Measurements from ENCODE around the gene DYTN. TPM values are rescaled to one million over a fixed set of nuclear protein-coding genes. Genes with fewer than 3 reads are reported as not detected.

Gene DYTN
- total and polyA plus RNA-seq, 2 experiments from 2014 or later, result not detected

DNA sequence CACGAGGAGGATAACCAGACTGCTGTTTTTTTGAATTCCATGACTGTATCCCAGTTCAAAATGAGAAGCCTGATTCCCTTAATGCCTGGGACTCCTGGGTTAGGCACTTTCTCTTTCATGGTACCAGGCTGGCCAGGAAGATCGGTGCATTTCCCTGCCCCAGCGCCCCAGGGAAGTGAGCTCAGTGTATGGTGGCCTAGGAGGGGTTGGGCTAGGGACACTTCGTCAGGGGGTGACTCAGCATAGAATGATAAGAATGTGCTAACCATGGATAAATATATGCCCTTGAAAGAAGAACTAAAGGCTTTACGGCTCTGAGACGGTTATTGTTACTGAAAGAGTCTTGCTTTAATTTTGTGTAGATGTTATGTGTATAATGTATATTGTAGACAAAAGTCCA lies 103.4 kb downstream of the DYTN start:
- Histone ChIP-seq H2AFZ (no peak overlapping the region), H3K36me3 (replicated peaks; ENCODE audit: insufficient read depth, low read depth) (no peaks in the 10 kb centered on the region), H3K27ac (no peak overlapping the region), H3K4me3 (no peak overlapping the region), H3K79me2 (no peaks in the 10 kb centered on the region), H4K20me1 (ENCODE audit: insufficient read depth, poor library complexity, severe bottlenecking) (no peaks in the 10 kb centered on the region), H3K4me2 (no peak overlapping the region), H3K4me1 (ENCODE audit: insufficient read depth) (no peaks in the 10 kb centered on the region), H3K27me3 (no peaks in the 10 kb centered on the region), H3K9me3 (ENCODE audit: low read depth) (no peaks in the 10 kb centered on the region), H3K9me2 (replicated peaks; ENCODE audit: insufficient read depth) (no peaks in the 10 kb centered on the region)
- no peak for TF ChIP-seq EZH2 (IDR thresholded peaks at IDR 0.05; ENCODE audit: borderline replicate concordance)
- TF ChIP-seq, protein P1, sequence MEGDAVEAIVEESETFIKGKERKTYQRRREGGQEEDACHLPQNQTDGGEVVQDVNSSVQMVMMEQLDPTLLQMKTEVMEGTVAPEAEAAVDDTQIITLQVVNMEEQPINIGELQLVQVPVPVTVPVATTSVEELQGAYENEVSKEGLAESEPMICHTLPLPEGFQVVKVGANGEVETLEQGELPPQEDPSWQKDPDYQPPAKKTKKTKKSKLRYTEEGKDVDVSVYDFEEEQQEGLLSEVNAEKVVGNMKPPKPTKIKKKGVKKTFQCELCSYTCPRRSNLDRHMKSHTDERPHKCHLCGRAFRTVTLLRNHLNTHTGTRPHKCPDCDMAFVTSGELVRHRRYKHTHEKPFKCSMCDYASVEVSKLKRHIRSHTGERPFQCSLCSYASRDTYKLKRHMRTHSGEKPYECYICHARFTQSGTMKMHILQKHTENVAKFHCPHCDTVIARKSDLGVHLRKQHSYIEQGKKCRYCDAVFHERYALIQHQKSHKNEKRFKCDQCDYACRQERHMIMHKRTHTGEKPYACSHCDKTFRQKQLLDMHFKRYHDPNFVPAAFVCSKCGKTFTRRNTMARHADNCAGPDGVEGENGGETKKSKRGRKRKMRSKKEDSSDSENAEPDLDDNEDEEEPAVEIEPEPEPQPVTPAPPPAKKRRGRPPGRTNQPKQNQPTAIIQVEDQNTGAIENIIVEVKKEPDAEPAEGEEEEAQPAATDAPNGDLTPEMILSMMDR (IDR thresholded peaks at IDR 0.05; ENCODE audit: poor library complexity), result no peak
- TF ChIP-seq EZH2phosphoT487 (IDR thresholded peaks at IDR 0.05; ENCODE audit: low read depth, severe bottlenecking, unreplicated experiment), result no peak
- WGBS (ENCODE audit: low lambda C conversion rate, missing lambda C conversion rate), result 71% methylated on average over 6 of the region's 6 CpGs
- DNase-seq (ENCODE audit: low spot score), result no peak

DNA sequence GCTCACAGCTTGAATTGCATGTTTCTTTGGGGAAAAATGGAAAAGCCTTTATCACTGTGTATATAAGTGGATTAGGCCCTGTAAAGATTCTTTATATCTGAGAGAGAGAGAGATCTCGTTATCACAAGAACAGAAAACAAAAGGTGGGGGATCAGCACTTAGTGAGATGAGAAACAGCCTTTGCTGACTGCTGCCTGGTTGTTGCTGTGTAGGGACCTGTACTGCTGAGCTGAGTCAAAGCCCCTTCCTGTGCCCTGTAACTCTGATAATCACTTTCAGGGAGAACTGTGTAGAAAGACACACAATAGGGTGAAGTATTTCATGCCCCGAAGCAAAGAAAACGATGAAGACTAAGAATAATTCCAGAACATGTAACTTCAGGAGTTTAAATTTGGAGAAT lies 106.5 kb downstream of the DYTN start:
- H3K9me2 ChIP-seq (replicated peaks; ENCODE audit: insufficient read depth), result no peaks in the 10 kb centered on the region
- H3K4me3 ChIP-seq, result no peak overlapping the region
- H3K27me3 ChIP-seq, result no peaks in the 10 kb centered on the region
- no peaks in the 10 kb centered on the region for H3K4me1 ChIP-seq (ENCODE audit: insufficient read depth)
- H3K27ac ChIP-seq, result no peak overlapping the region
- H3K79me2 ChIP-seq, result no peaks in the 10 kb centered on the region
- no peak overlapping the region for H3K4me2 ChIP-seq
- H3K36me3 ChIP-seq (replicated peaks; ENCODE audit: insufficient read depth, low read depth), result no peaks in the 10 kb centered on the region
- H4K20me1 ChIP-seq (ENCODE audit: insufficient read depth, poor library complexity, severe bottlenecking), result no peaks in the 10 kb centered on the region
- TF ChIP-seq EZH2phosphoT487 (IDR thresholded peaks at IDR 0.05; ENCODE audit: low read depth, severe bottlenecking, unreplicated experiment), result no peak
- no peak for TF ChIP-seq EZH2 (IDR thresholded peaks at IDR 0.05; ENCODE audit: borderline replicate concordance)
- TF ChIP-seq, protein P1 (IDR thresholded peaks at IDR 0.05; ENCODE audit: poor library complexity), result no peak
- no peak for DNase-seq (ENCODE audit: low spot score)
- 49% methylated on average over 3 of the region's 3 CpGs for WGBS (ENCODE audit: low lambda C conversion rate, missing lambda C conversion rate)
- no peak overlapping the region for H2AFZ ChIP-seq
- H3K9me3 ChIP-seq (ENCODE audit: low read depth), result no peaks in the 10 kb centered on the region

DNA sequence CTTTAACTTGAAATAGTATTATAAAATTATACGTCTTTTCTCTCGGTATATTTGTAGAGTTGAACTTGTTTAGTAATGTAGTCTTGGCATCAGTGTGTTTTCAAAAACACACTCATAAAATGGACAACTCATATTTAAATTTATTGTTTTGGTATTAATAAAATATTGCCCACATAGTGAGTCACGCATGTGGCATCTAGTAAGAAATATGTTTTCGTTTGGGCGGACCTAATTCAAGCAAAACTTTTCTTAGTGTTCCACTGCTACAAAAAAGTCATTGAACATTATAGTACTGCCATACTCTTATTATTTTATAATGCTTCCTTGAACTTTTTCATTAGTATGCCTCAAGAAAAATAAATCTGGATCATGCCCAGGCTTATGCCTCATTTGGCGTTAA lies 107.0 kb downstream of the DYTN start:
- H3K27ac ChIP-seq, result no peak overlapping the region
- no peaks in the 10 kb centered on the region for H3K9me2 ChIP-seq (replicated peaks; ENCODE audit: insufficient read depth)
- H3K36me3 ChIP-seq (replicated peaks; ENCODE audit: insufficient read depth, low read depth), result no peaks in the 10 kb centered on the region
- H3K27me3 ChIP-seq, result no peaks in the 10 kb centered on the region
- no peak for TF ChIP-seq EZH2phosphoT487 (IDR thresholded peaks at IDR 0.05; ENCODE audit: low read depth, severe bottlenecking, unreplicated experiment)
- TF ChIP-seq, protein P1 (IDR thresholded peaks at IDR 0.05; ENCODE audit: poor library complexity), result no peak
- TF ChIP-seq EZH2 (IDR thresholded peaks at IDR 0.05; ENCODE audit: borderline replicate concordance), result no peak
- H3K79me2 ChIP-seq, result no peaks in the 10 kb centered on the region
- no peak overlapping the region for H3K4me2 ChIP-seq
- no peak overlapping the region for H3K4me3 ChIP-seq
- no peaks in the 10 kb centered on the region for H3K9me3 ChIP-seq (ENCODE audit: low read depth)
- DNase-seq (ENCODE audit: low spot score), result no peak
- 94% methylated on average over 6 of the region's 6 CpGs for WGBS (ENCODE audit: low lambda C conversion rate, missing lambda C conversion rate)
- no peak overlapping the region for H2AFZ ChIP-seq
- H4K20me1 ChIP-seq (ENCODE audit: insufficient read depth, poor library complexity, severe bottlenecking), result no peaks in the 10 kb centered on the region
- no peaks in the 10 kb centered on the region for H3K4me1 ChIP-seq (ENCODE audit: insufficient read depth)

DNA sequence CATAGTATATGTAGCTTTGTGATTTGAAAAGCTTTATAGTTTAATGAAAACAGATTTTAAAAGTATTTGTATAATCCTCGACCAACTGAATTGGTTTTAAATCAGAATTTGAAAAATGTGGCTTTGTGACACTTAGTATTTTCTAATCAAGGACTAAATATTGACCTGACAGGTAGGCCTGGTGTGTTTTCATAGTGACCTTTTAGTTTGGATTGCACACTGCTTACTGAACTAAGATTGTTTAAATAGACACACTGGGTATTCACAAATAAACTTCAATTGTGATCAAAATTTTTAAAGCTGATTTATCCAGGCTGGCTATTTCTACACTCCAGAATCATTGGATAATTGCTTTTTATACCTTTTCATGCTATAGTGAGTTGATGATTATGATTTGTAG lies 107.7 kb downstream of the DYTN start:
- WGBS (ENCODE audit: low lambda C conversion rate, missing lambda C conversion rate), result 74% methylated on average over 1 of the region's 1 CpG

More for the DNA sequence above, 107.7 kb downstream of the DYTN start:
- Histone ChIP-seq H3K4me1 (ENCODE audit: insufficient read depth) (no peaks in the 10 kb centered on the region), H3K79me2 (no peaks in the 10 kb centered on the region), H3K4me2 (no peak overlapping the region), H4K20me1 (ENCODE audit: insufficient read depth, poor library complexity, severe bottlenecking) (no peaks in the 10 kb centered on the region), H3K27me3 (no peaks in the 10 kb centered on the region), H3K4me3 (no peak overlapping the region), H3K9me2 (replicated peaks; ENCODE audit: insufficient read depth) (no peaks in the 10 kb centered on the region), H3K27ac (no peak overlapping the region), H2AFZ (no peak overlapping the region), H3K36me3 (replicated peaks; ENCODE audit: insufficient read depth, low read depth) (no peaks in the 10 kb centered on the region), H3K9me3 (ENCODE audit: low read depth) (no peaks in the 10 kb centered on the region)
- TF ChIP-seq, protein P1 (IDR thresholded peaks at IDR 0.05; ENCODE audit: poor library complexity), result no peak
- no peak for TF ChIP-seq EZH2 (IDR thresholded peaks at IDR 0.05; ENCODE audit: borderline replicate concordance)
- no peak for TF ChIP-seq EZH2phosphoT487 (IDR thresholded peaks at IDR 0.05; ENCODE audit: low read depth, severe bottlenecking, unreplicated experiment)
- DNase-seq (ENCODE audit: low spot score), result no peak
